Body of pancreas (tissue), 4 donors: ENCODE results near the gene EMILIN1.

Source experiments
- POLR2A ChIP-seq, 3 donors: fragments of 450-650 bp; IDR thresholded peaks; one replicate each; pipeline ENCODE4 v1.6.1; 2016; ENCODE audit warnings: antibody characterized with exemption in 3 of 3, mild to moderate bottlenecking in 2 of 3
- TF ChIP-seq, protein P1 (sequence below), 7 experiments: fragments of 450-650 bp in 4 of 7; fragments of 200-600 bp in 3 of 7; sonication (generic) in 3 of 7; IDR thresholded peaks; one replicate each; pipeline ENCODE4 v1.5.1; 2016 to 2019; ENCODE audit warnings: antibody characterized with exemption in 7 of 7

DNA sequence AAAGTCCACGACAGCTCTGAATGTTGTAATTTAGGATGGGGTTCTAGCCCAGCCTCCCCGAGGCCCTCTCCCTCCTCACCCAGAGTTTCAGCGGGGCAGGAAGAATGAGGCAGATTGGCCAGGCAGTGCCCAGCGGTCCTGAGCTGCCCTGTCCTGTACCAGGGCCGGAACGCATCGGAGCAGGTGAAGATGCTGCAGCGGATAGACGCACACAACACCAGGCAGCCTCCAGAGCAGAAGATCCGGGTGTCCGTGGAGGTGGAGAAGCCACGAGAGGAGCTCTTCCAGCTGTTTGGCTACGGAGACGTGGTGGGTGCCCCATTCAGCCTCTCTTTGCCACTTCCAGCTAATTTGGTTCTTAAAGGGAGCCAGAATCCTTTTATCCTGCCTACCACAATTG lies 18.9 kb downstream of the EMILIN1 start:
- TF ChIP-seq, protein P1, sequence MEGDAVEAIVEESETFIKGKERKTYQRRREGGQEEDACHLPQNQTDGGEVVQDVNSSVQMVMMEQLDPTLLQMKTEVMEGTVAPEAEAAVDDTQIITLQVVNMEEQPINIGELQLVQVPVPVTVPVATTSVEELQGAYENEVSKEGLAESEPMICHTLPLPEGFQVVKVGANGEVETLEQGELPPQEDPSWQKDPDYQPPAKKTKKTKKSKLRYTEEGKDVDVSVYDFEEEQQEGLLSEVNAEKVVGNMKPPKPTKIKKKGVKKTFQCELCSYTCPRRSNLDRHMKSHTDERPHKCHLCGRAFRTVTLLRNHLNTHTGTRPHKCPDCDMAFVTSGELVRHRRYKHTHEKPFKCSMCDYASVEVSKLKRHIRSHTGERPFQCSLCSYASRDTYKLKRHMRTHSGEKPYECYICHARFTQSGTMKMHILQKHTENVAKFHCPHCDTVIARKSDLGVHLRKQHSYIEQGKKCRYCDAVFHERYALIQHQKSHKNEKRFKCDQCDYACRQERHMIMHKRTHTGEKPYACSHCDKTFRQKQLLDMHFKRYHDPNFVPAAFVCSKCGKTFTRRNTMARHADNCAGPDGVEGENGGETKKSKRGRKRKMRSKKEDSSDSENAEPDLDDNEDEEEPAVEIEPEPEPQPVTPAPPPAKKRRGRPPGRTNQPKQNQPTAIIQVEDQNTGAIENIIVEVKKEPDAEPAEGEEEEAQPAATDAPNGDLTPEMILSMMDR (IDR thresholded peaks at IDR 0.05), result no peak
- no peak for TF ChIP-seq POLR2A (IDR thresholded peaks at IDR 0.05)
